Naive thymus-derived CD8-positive, alpha-beta T cell (primary cell): ENCODE data around the gene ZNF622. TPM values are rescaled to one million over a fixed set of nuclear protein-coding genes. Genes with fewer than 3 reads are reported as not detected.
A peak's percentile ranks its signal among the peaks of the same experiment; 100 is the strongest.

Experiments
- ATAC-seq, 2 donors: fragments of 150-1000 bp; cut with Tn5 transposase in 1 of 2; sonication (Bioruptor Pico), chemical (Tn5 transposase) in 1 of 2; 1 replicate in 1 of 2; 2 replicates in 1 of 2; pipeline ENCODE4 v1.10.0; 2021; ENCODE audit warnings: mild to moderate bottlenecking in 2 of 2, moderate library complexity in 2 of 2
- POLR2A ChIA-PET: fragments of 350-600 bp; sonication (Branson Sonifier 250); formaldehyde crosslinking; loops from one replicate; lab custom pipeline; 2021; ENCODE audit warnings: antibody characterized with exemption; lab: Charles Lee
- DNase-seq, 10 donors: peaks; one replicate each; pipeline versions ENCODE4 v3.0.0 to v3.0.0-alpha.2; 2020 to 2022
- H3K27ac Mint-ChIP-seq, 10 donors: one replicate each; pipeline ENCODE4 v1.8.0; 2020 to 2022; ENCODE audit warnings: mild to moderate bottlenecking in 10 of 10, mixed read lengths in 10 of 10, moderate library complexity in 4 of 10, inconsistent platforms in 1 of 10
- H3K27me3 Mint-ChIP-seq, 5 donors: one replicate each; pipeline ENCODE4 v1.8.0; 2021 to 2022; ENCODE audit warnings: mixed read lengths in 5 of 5
- H3K36me3 Mint-ChIP-seq, 3 donors: one replicate each; pipeline ENCODE4 v1.8.0; 2020 to 2022; ENCODE audit warnings: mixed read lengths in 3 of 3, mild to moderate bottlenecking in 2 of 3, inconsistent platforms in 1 of 3
- H3K4me1 Mint-ChIP-seq, 4 donors: one replicate each; pipeline ENCODE4 v1.8.0; 2021 to 2022; ENCODE audit warnings: mixed read lengths in 4 of 4
- H3K4me3 Mint-ChIP-seq, 10 donors: one replicate each; pipeline ENCODE4 v1.8.0; 2020 to 2022; ENCODE audit warnings: mild to moderate bottlenecking in 10 of 10, mixed read lengths in 10 of 10, moderate library complexity in 6 of 10, inconsistent platforms in 1 of 10
- H3K9me3 Mint-ChIP-seq, 9 donors: one replicate each; pipeline ENCODE4 v1.8.0; 2020 to 2022; ENCODE audit warnings: mixed read lengths in 9 of 9, mild to moderate bottlenecking in 3 of 9, inconsistent platforms in 1 of 9, moderate library complexity in 1 of 9
- polyA plus RNA-seq, 3 donors: library from polyadenylated mRNA; unstranded; fragments of 300-500 nt; fragmentation: Illumina TruSeq; gene quantifications; one replicate each; pipeline ENCODE4 v1.2.3, GENCODE V29; 2021
- total RNA-seq, 8 experiments: library from RNA in 2 of 8; stranded (reverse) in 2 of 8; gene quantifications; one replicate each; pipeline ENCODE4 v1.2.3 and lab custom pipeline; 2021 to 2026

ZNF622 gene, protein sequence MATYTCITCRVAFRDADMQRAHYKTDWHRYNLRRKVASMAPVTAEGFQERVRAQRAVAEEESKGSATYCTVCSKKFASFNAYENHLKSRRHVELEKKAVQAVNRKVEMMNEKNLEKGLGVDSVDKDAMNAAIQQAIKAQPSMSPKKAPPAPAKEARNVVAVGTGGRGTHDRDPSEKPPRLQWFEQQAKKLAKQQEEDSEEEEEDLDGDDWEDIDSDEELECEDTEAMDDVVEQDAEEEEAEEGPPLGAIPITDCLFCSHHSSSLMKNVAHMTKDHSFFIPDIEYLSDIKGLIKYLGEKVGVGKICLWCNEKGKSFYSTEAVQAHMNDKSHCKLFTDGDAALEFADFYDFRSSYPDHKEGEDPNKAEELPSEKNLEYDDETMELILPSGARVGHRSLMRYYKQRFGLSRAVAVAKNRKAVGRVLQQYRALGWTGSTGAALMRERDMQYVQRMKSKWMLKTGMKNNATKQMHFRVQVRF
- total RNA-seq = 10 to 100 TPM; 34.1 to 34.7 TPM
- polyA plus RNA-seq = 10 to 100 TPM; 45.9 to 55.9 (median 48.4) TPM
- total RNA-seq (lab: John Stamatoyannopoulos, UW) = 43.8 to 85.1 (median 57.3) reads per million in 6 experiments

GRCh38 chr5:16465544-16466432 is at the start of gene ZNF622:
Gene ZNF622 (minus strand): TSS chr5:16465800. CDS start chr5:16465665, 135 bp downstream.
- peak within 1 kb of the TSS; percentile 92 to 99 (median 97) for H3K4me3 Mint-ChIP-seq
- peaks cover 0 to 2% (median 0%) of the 10 kb centered on the region in 9 donors for H3K9me3 Mint-ChIP-seq
- H3K4me1 Mint-ChIP-seq = peaks cover 38 to 84% (median 81%) of the 10 kb centered on the region in 4 donors
- ATAC-seq (peak; percentile 91 to 93), DNase-seq (peak; percentile 74 to 94 (median 86))
- peak within 1 kb of the TSS; percentile 95 to 99 (median 98) for H3K27ac Mint-ChIP-seq
- peaks cover 4 to 39% (median 19%) of the 10 kb centered on the region in 3 donors for H3K36me3 Mint-ChIP-seq
- POLR2A ChIA-PET = interaction anchor here (1.0 to 3.8 kb wide), 2 partner anchors 151 to 201 kb away, joined by 3 to 14 read pairs; partner anchors contain the start of gene RETREG1
- H3K27me3 Mint-ChIP-seq = no peaks in the 10 kb centered on the region

GRCh38 chr5:16510098-16510497 is 44.5 kb upstream of the ZNF622 start:
- no peak for DNase-seq
- H3K9me3 Mint-ChIP-seq = peaks cover 0 to 4% (median 0%) of the 10 kb centered on the region in 9 donors
- peak overlapping the region in 3 of 10 donors; percentile 18 to 69 (median 53) for H3K27ac Mint-ChIP-seq
- no peak overlapping the region for H3K4me3 Mint-ChIP-seq
- no peaks in the 10 kb centered on the region for H3K27me3 Mint-ChIP-seq
- POLR2A ChIA-PET = no interaction called here
- H3K4me1 Mint-ChIP-seq = peaks cover 29 to 57% (median 44%) of the 10 kb centered on the region in 4 donors
- ATAC-seq = peak in 1 of 2 donors; percentile 42
- peaks cover 0 to 12% (median 4%) of the 10 kb centered on the region in 3 donors for H3K36me3 Mint-ChIP-seq

DNA sequence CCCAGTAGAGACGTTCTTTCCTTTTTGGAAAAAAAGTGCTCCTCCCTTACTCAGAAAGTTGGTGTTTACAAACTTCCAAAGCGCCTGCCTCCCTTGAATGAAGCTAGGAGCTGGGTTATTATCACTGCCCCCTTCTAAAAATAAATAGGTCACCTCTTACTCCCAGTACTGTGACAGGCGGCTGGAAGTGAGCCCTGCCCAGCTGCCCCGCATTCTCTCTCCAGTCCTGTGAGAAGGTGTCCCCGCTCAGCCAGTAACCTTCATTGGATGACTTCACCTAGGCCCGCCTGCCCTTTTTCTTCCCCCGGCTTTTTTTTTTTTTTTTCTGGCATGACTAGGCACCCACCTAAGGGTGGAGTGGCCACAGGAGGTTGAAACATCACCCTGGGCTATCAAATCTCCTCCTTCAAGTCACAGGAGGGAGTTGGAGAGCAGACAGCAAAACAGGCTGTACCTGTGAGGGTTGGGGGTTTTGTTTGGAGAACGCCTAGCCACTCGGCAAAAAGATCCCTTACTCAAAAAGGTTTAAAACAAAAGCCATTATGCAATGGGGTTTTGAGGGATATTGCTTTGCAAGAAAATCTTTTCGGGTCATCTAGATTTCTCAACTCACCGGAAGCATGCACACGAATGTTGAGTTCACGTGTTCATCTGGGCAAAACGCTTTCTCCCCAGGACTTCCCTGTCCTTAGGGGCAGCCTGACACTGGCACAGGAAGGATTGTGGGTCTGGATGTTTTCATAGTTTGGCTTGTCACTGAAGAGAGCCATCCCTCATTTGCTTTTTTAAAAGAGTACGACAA is 43.3 kb upstream of the ZNF622 start:
- DNase-seq (no peak), ATAC-seq (no peak)
- Mint-ChIP-seq H3K4me1 (peaks cover 34 to 66% (median 46%) of the 10 kb centered on the region in 4 donors), H3K36me3 (peaks cover 0 to 22% (median 13%) of the 10 kb centered on the region in 3 donors), H3K27me3 (no peaks in the 10 kb centered on the region), H3K27ac (peak overlapping the region in 5 of 10 donors; percentile 32 to 74 (median 39)), H3K9me3 (peaks cover 0 to 4% (median 0%) of the 10 kb centered on the region in 9 donors), H3K4me3 (no peak overlapping the region)
- POLR2A ChIA-PET = no interaction called here

- no peak for DNase-seq
- Mint-ChIP-seq H3K4me1 (peaks cover 34 to 61% (median 43%) of the 10 kb centered on the region in 4 donors), H3K27ac (peak overlapping the region in 1 of 10 donors; percentile 29), H3K9me3 (peaks cover 0 to 4% (median 0%) of the 10 kb centered on the region in 9 donors), H3K4me3 (no peak overlapping the region), H3K36me3 (peaks cover 0 to 22% (median 15%) of the 10 kb centered on the region in 3 donors), H3K27me3 (no peaks in the 10 kb centered on the region)
- ATAC-seq = no peak
- POLR2A ChIA-PET = no interaction called here
These were observed 42.1 kb upstream of the ZNF622 start for GRCh38 chr5:16507716-16508115.

- ATAC-seq (no peak), DNase-seq (no peak)
- Mint-ChIP-seq H3K27me3 (no peaks in the 10 kb centered on the region), H3K4me3 (no peak overlapping the region), H3K9me3 (no peaks in the 10 kb centered on the region), H3K27ac (peak overlapping the region in 2 of 10 donors; percentile 40 to 51), H3K4me1 (peaks cover 22 to 43% (median 31%) of the 10 kb centered on the region in 4 donors), H3K36me3 (peaks cover 0 to 24% (median 17%) of the 10 kb centered on the region in 3 donors)
- POLR2A ChIA-PET = no interaction called here
These were observed 40.3 kb upstream of the ZNF622 start for GRCh38 chr5:16505904-16506303.

GRCh38 chr5:16505140-16505891 is 39.7 kb upstream of the ZNF622 start:
- POLR2A ChIA-PET = no interaction called here
- ATAC-seq (no peak), DNase-seq (no peak)
- peaks cover 0 to 3% (median 0%) of the 10 kb centered on the region in 9 donors for H3K9me3 Mint-ChIP-seq
- peaks cover 19 to 38% (median 27%) of the 10 kb centered on the region in 4 donors for H3K4me1 Mint-ChIP-seq
- H3K4me3 Mint-ChIP-seq = no peak overlapping the region
- peaks cover 2 to 25% (median 18%) of the 10 kb centered on the region in 3 donors for H3K36me3 Mint-ChIP-seq
- peak overlapping the region in 5 of 10 donors; percentile 29 to 51 (median 37) for H3K27ac Mint-ChIP-seq
- H3K27me3 Mint-ChIP-seq = no peaks in the 10 kb centered on the region

DNA sequence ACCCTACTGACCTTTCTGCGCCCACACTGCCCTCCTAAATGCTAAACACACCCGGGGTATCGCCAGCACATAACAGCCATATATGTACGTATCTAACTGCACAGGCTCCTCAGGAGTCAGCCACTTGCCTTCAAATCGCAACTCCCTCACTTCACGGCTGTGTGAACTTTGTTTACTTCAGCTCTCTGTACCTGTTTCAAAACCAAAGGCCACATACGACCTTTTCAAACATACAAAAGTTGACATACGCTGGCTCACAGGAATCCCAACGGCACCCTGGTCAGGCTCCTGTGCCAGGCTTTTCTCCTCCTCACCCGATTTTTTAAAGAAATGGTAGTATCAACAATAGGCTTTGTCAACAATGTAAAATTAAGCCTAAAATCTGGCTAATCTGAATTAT is 39.0 kb upstream of the ZNF622 start:
- H3K4me1 Mint-ChIP-seq = peaks cover 13 to 41% (median 30%) of the 10 kb centered on the region in 4 donors
- H3K4me3 Mint-ChIP-seq = no peak overlapping the region
- H3K27me3 Mint-ChIP-seq = no peaks in the 10 kb centered on the region
- peaks cover 0 to 11% (median 0%) of the 10 kb centered on the region in 9 donors for H3K9me3 Mint-ChIP-seq
- peaks cover 8 to 32% (median 22%) of the 10 kb centered on the region in 3 donors for H3K36me3 Mint-ChIP-seq
- POLR2A ChIA-PET = no interaction called here
- H3K27ac Mint-ChIP-seq = peak overlapping the region in 3 of 10 donors; percentile 16 to 42 (median 31)
- DNase-seq (no peak), ATAC-seq (no peak)

GRCh38 chr5:16502866-16503265 is 37.3 kb upstream of the ZNF622 start:
- Mint-ChIP-seq H3K9me3 (peaks cover 0 to 22% (median 5%) of the 10 kb centered on the region in 9 donors), H3K27ac (no peak overlapping the region), H3K36me3 (peaks cover 16 to 44% (median 24%) of the 10 kb centered on the region in 3 donors), H3K27me3 (no peaks in the 10 kb centered on the region), H3K4me1 (peaks cover 2 to 32% (median 25%) of the 10 kb centered on the region in 4 donors), H3K4me3 (no peak overlapping the region)
- no peak for DNase-seq
- no peak for ATAC-seq
- POLR2A ChIA-PET = no interaction called here

GRCh38 chr5:16500024-16500423 is 34.4 kb upstream of the ZNF622 start:
- Mint-ChIP-seq H3K27me3 (no peaks in the 10 kb centered on the region), H3K27ac (peak overlapping the region in 1 of 10 donors; percentile 53), H3K4me1 (peaks cover 2 to 22% (median 15%) of the 10 kb centered on the region in 4 donors), H3K4me3 (no peak overlapping the region), H3K9me3 (peaks cover 0 to 51% (median 14%) of the 10 kb centered on the region in 9 donors), H3K36me3 (peaks cover 34 to 60% (median 35%) of the 10 kb centered on the region in 3 donors)
- no peak for DNase-seq
- POLR2A ChIA-PET = no interaction called here
- ATAC-seq = no peak

- POLR2A ChIA-PET = no interaction called here
- Mint-ChIP-seq H3K27ac (peak overlapping the region in 1 of 10 donors; percentile 58), H3K4me1 (peaks cover 8 to 25% (median 11%) of the 10 kb centered on the region in 4 donors), H3K9me3 (peaks cover 0 to 60% (median 20%) of the 10 kb centered on the region in 9 donors), H3K27me3 (no peaks in the 10 kb centered on the region), H3K4me3 (no peak overlapping the region), H3K36me3 (peaks cover 30 to 58% (median 44%) of the 10 kb centered on the region in 3 donors)
- no peak for DNase-seq
- ATAC-seq = no peak
These were observed 31.9 kb upstream of the ZNF622 start for GRCh38 chr5:16497546-16497945.

- POLR2A ChIA-PET = no interaction called here
- ATAC-seq (no peak), DNase-seq (no peak)
- no peaks in the 10 kb centered on the region for H3K27me3 Mint-ChIP-seq
- peaks cover 21 to 34% (median 31%) of the 10 kb centered on the region in 3 donors for H3K36me3 Mint-ChIP-seq
- peaks cover 8 to 39% (median 26%) of the 10 kb centered on the region in 4 donors for H3K4me1 Mint-ChIP-seq
- H3K9me3 Mint-ChIP-seq = peaks cover 0 to 42% (median 20%) of the 10 kb centered on the region in 9 donors
- peak overlapping the region in 3 of 10 donors; percentile 16 to 78 (median 23) for H3K27ac Mint-ChIP-seq
- H3K4me3 Mint-ChIP-seq = no peak overlapping the region
These were observed 27.7 kb upstream of the ZNF622 start for GRCh38 chr5:16493261-16493660.
